Myocyte (in vitro differentiated cells): ENCODE results near the gene CHD2. TPM values are rescaled to one million over a fixed set of nuclear protein-coding genes. Genes with fewer than 3 reads are reported as not detected.

Source experiments
- DNase-seq: peaks from one replicate; pipeline ENCODE4 v3.0.0-alpha.2; 2012; ENCODE audit warnings: low read depth
- total RNA-seq: library from RNA; depleted of rRNA; stranded (reverse); fragments of >200 nt; gene quantifications from 2 replicates; pipeline ENCODE4 v1.2.3, GENCODE V29; 2014

The CHD2 gene
- total RNA-seq, 1 donor from 2014 or later = 52.4 TPM

- peak; percentile 28 for DNase-seq
These were observed 30.0 kb downstream of the CHD2 start for GRCh38 chr15:92930054-92930621.

- peak; percentile 96 for DNase-seq
These were observed 30.7 kb downstream of the CHD2 start for GRCh38 chr15:92930776-92931175.

- DNase-seq = no peak
These were observed 33.0 kb downstream of the CHD2 start for GRCh38 chr15:92932946-92933649.

GRCh38 chr15:92933831-92934230, 33.7 kb downstream of the CHD2 start:
- no peak for DNase-seq

GRCh38 chr15:92934716-92935115, 34.6 kb downstream of the CHD2 start:
- no peak for DNase-seq

GRCh38 chr15:92936138-92936537, 36.0 kb downstream of the CHD2 start:
- DNase-seq = no peak

- DNase-seq = no peak
These were observed 36.6 kb downstream of the CHD2 start for GRCh38 chr15:92936693-92937092.

- DNase-seq = no peak
These were observed 37.8 kb downstream of the CHD2 start for GRCh38 chr15:92937901-92938300.

- no peak for DNase-seq
These were observed 38.3 kb downstream of the CHD2 start for GRCh38 chr15:92938387-92938786.

GRCh38 chr15:92941668-92942067, 41.5 kb downstream of the CHD2 start:
- no peak for DNase-seq

- no peak for DNase-seq
These were observed 42.6 kb downstream of the CHD2 start for GRCh38 chr15:92942706-92943105.

- no peak for DNase-seq
These were observed 43.5 kb downstream of the CHD2 start for GRCh38 chr15:92943581-92943980.

GRCh38 chr15:92944946-92945521, 44.9 kb downstream of the CHD2 start:
- DNase-seq = no peak

GRCh38 chr15:92947071-92947730, 47.1 kb downstream of the CHD2 start:
- no peak for DNase-seq

- DNase-seq = no peak
These were observed 49.6 kb downstream of the CHD2 start for GRCh38 chr15:92949604-92950249.

- no peak for DNase-seq
These were observed 51.8 kb downstream of the CHD2 start for GRCh38 chr15:92951800-92952457.

GRCh38 chr15:92952458-92952850, 52.3 kb downstream of the CHD2 start:
- no peak for DNase-seq

- no peak for DNase-seq
These were observed 53.4 kb downstream of the CHD2 start for GRCh38 chr15:92953566-92953965.

- no peak for DNase-seq
These were observed 53.9 kb downstream of the CHD2 start for GRCh38 chr15:92954002-92954401.

- peak; percentile 37 for DNase-seq
These were observed 54.5 kb downstream of the CHD2 start for GRCh38 chr15:92954578-92954977.

- DNase-seq = no peak
These were observed 55.6 kb downstream of the CHD2 start for GRCh38 chr15:92955706-92956105.
